Measurements from ENCODE around the gene EXOC3L4. TPM values are rescaled to one million over a fixed set of nuclear protein-coding genes. Genes with fewer than 3 reads are reported as not detected.

EXOC3L4 gene
- total RNA-seq, 1 experiment from 2014 or later: not detected

- POLR2A ChIA-PET: no interaction called here
- peak overlapping the region; percentile 20; the same call in 1 of the 2 replicates for H3K27ac ChIP-seq (ENCODE audit: low read depth, low read length)
- ATAC-seq (no peak), DNase-seq (ENCODE audit: low read depth, low spot score) (no peak)
- no peaks in the 10 kb centered on the region for H4K20me1 ChIP-seq (ENCODE audit: insufficient read depth)
- H3K79me2 ChIP-seq (ENCODE audit: insufficient read depth, low read length): no peaks in the 10 kb centered on the region
- no peak overlapping the region for H2AFZ ChIP-seq (ENCODE audit: low read depth, low read length, poor library complexity, severe bottlenecking)
- peaks cover 36 to 65% of the 10 kb centered on the region in 2 experiments for H3K4me1 ChIP-seq (ENCODE audit: control insufficient read depth in 1 of 2, insufficient read depth in 2 of 2, low read length in 2 of 2)
- H3K4me3 ChIP-seq (replicated peaks in 1 of 2; ENCODE audit: low read depth in 1 of 2, low read length in 2 of 2): no peak overlapping the region
- 0 out of 2 replicates have a peak overlapping the region, but pooled peaks have one; percentile 58 for H3K9ac ChIP-seq (ENCODE audit: low read length)
- TSS peak; percentile 56 for BruUV-seq (replicated peaks)
- no peaks in the 10 kb centered on the region for H3K36me3 ChIP-seq (ENCODE audit: control insufficient read depth in 1 of 2, insufficient read depth in 2 of 2, low read length in 2 of 2)
- intact Hi-C loops (cut with micrococcal nuclease): no loop called here
- H3K27me3 ChIP-seq (ENCODE audit: insufficient read depth, low read length): no peaks in the 10 kb centered on the region
- RAD21 ChIA-PET (ENCODE audit: low non-redundant PET in 1 of 2, low total read pairs in 2 of 2, uncharacterized antibody in 2 of 2, unreplicated experiment in 2 of 2): interaction anchor here (0.5 to 0.9 kb wide), 2 partner anchors 31 to 55 kb away, joined by 3 read pairs; no protein-coding TSS in a partner anchor
- H3K9me3 ChIP-seq (ENCODE audit: control insufficient read depth in 1 of 2, insufficient read depth in 1 of 2, low read depth in 1 of 2, low read length in 2 of 2): no peaks in the 10 kb centered on the region
- H3K9me2 ChIP-seq (ENCODE audit: insufficient read depth): no peaks in the 10 kb centered on the region
- CTCF ChIA-PET: interaction anchor here (0.7 to 1.4 kb wide), 8 partner anchors 12 to 381 kb away, joined by 3 to 5 read pairs (median 3); partner anchors contain the start of gene EIF5
- peak overlapping the region; percentile 94 for H3K4me2 ChIP-seq (ENCODE audit: low read length)
- TF ChIP-seq, protein P1, sequence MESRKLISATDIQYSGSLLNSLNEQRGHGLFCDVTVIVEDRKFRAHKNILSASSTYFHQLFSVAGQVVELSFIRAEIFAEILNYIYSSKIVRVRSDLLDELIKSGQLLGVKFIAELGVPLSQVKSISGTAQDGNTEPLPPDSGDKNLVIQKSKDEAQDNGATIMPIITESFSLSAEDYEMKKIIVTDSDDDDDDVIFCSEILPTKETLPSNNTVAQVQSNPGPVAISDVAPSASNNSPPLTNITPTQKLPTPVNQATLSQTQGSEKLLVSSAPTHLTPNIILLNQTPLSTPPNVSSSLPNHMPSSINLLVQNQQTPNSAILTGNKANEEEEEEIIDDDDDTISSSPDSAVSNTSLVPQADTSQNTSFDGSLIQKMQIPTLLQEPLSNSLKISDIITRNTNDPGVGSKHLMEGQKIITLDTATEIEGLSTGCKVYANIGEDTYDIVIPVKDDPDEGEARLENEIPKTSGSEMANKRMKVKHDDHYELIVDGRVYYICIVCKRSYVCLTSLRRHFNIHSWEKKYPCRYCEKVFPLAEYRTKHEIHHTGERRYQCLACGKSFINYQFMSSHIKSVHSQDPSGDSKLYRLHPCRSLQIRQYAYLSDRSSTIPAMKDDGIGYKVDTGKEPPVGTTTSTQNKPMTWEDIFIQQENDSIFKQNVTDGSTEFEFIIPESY (IDR thresholded peaks at IDR 0.05; ENCODE audit: extremely low read depth, insufficient replicate concordance, low read length): no peak
- no peak for TF ChIP-seq ELF1 (IDR thresholded peaks at IDR 0.05; ENCODE audit: borderline replicate concordance, low read depth)
- no peak for TF ChIP-seq MAX (IDR thresholded peaks at IDR 0.05)
- no peak for TF ChIP-seq SIN3A (IDR thresholded peaks at IDR 0.05; ENCODE audit: low read depth)
- TF ChIP-seq, protein P2, sequence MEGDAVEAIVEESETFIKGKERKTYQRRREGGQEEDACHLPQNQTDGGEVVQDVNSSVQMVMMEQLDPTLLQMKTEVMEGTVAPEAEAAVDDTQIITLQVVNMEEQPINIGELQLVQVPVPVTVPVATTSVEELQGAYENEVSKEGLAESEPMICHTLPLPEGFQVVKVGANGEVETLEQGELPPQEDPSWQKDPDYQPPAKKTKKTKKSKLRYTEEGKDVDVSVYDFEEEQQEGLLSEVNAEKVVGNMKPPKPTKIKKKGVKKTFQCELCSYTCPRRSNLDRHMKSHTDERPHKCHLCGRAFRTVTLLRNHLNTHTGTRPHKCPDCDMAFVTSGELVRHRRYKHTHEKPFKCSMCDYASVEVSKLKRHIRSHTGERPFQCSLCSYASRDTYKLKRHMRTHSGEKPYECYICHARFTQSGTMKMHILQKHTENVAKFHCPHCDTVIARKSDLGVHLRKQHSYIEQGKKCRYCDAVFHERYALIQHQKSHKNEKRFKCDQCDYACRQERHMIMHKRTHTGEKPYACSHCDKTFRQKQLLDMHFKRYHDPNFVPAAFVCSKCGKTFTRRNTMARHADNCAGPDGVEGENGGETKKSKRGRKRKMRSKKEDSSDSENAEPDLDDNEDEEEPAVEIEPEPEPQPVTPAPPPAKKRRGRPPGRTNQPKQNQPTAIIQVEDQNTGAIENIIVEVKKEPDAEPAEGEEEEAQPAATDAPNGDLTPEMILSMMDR (IDR thresholded peaks at IDR 0.05 in 2 of 3, conservative IDR thresholded peaks at IDR 0.05 in 1 of 3; ENCODE audit: borderline replicate concordance in 1 of 3, insufficient read depth in 1 of 3, low read depth in 2 of 3, low read length in 2 of 3): no peak
- no peak for TF ChIP-seq EZH2phosphoT487 (IDR thresholded peaks at IDR 0.05; ENCODE audit: borderline replicate concordance)
- TF ChIP-seq CBX3 (IDR thresholded peaks at IDR 0.05; ENCODE audit: low read depth): no peak
- TF ChIP-seq POLR2A (IDR thresholded peaks at IDR 0.05; ENCODE audit: borderline replicate concordance, extremely low read depth, insufficient read depth, insufficient read length): no peak
- no peak for TF ChIP-seq EZH2 (IDR thresholded peaks at IDR 0.05)
- TF ChIP-seq SRF (IDR thresholded peaks at IDR 0.05; ENCODE audit: low read depth): no peak
- TF ChIP-seq TCF7L2 (IDR thresholded peaks at IDR 0.05; ENCODE audit: borderline replicate concordance, extremely low read depth, insufficient read depth, insufficient read length): no peak
- TF ChIP-seq ZNF274 (IDR thresholded peaks at IDR 0.05; ENCODE audit: low read depth, low read length): no peak
- no peak for TF ChIP-seq ATF3 (IDR thresholded peaks at IDR 0.05)
- TF ChIP-seq FOSL1 (IDR thresholded peaks at IDR 0.05; ENCODE audit: low read depth): no peak
- TF ChIP-seq SP1 (IDR thresholded peaks at IDR 0.05; ENCODE audit: low read depth): no peak
- TF ChIP-seq YY1 (IDR thresholded peaks at IDR 0.05; ENCODE audit: extremely low read depth, insufficient replicate concordance, low read depth, low read length): no peak
- TF ChIP-seq, protein P3, sequence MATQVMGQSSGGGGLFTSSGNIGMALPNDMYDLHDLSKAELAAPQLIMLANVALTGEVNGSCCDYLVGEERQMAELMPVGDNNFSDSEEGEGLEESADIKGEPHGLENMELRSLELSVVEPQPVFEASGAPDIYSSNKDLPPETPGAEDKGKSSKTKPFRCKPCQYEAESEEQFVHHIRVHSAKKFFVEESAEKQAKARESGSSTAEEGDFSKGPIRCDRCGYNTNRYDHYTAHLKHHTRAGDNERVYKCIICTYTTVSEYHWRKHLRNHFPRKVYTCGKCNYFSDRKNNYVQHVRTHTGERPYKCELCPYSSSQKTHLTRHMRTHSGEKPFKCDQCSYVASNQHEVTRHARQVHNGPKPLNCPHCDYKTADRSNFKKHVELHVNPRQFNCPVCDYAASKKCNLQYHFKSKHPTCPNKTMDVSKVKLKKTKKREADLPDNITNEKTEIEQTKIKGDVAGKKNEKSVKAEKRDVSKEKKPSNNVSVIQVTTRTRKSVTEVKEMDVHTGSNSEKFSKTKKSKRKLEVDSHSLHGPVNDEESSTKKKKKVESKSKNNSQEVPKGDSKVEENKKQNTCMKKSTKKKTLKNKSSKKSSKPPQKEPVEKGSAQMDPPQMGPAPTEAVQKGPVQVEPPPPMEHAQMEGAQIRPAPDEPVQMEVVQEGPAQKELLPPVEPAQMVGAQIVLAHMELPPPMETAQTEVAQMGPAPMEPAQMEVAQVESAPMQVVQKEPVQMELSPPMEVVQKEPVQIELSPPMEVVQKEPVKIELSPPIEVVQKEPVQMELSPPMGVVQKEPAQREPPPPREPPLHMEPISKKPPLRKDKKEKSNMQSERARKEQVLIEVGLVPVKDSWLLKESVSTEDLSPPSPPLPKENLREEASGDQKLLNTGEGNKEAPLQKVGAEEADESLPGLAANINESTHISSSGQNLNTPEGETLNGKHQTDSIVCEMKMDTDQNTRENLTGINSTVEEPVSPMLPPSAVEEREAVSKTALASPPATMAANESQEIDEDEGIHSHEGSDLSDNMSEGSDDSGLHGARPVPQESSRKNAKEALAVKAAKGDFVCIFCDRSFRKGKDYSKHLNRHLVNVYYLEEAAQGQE (IDR thresholded peaks at IDR 0.05; ENCODE audit: low read depth): no peak
- TF ChIP-seq EGR1 (IDR thresholded peaks at IDR 0.05; ENCODE audit: low read depth): no peak
Observed at GRCh38 chr14:103073876-103074728, 20.4 kb upstream of the EXOC3L4 start.

Measured in HCT116 (cell line).